Right lobe of liver (tissue), 4 donors: ENCODE results near the gene IDUA.

Experiments
- POLR2A ChIP-seq: fragments of 450-650 bp; IDR thresholded peaks from one replicate; pipeline ENCODE4 v1.6.1; 2017; ENCODE audit warnings: antibody characterized with exemption, mild to moderate bottlenecking
- TF ChIP-seq, protein P1 (sequence below), 4 donors: fragments of 200-600 bp in 3 of 4; fragments of 450-650 bp in 1 of 4; IDR thresholded peaks; one replicate each; pipeline versions ENCODE4 v1.5.1 to v1.8.0; 2016 to 2022; ENCODE audit warnings: antibody characterized with exemption in 4 of 4, mild to moderate bottlenecking in 2 of 4
- donor health status: DM: no; HTN: no; CAD: no.
- donor health status: DM: no; HTN: no; CAD: no.
- donor health status: DM: no; HTN: yes; CAD: no.

DNA sequence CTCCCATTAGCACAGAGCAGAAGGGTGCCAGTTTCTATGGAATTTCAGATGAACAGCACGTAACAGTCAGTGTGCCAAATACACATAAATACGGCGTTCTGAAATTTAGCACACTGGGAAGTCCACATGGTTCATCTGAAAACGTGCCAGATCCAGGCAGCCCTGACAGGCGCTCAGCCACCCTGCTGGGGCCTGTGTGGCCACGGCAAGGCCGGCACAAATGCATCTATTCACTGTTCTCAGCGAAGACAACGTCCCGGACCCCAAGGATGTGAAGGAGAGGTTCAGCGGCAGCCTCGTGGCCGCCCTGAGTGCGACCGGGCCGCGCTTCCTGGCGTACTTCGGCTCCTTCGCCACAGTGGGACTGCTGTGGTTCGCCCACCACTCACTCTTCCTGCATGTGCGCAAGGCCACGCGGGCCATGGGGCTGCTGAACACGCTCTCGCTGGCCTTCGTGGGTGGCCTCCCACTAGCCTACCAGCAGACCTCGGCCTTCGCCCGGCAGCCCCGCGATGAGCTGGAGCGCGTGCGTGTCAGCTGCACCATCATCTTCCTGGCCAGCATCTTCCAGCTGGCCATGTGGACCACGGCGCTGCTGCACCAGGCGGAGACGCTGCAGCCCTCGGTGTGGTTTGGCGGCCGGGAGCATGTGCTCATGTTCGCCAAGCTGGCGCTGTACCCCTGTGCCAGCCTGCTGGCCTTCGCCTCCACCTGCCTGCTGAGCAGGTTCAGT, 29.1 kb upstream of the IDUA start:
- TF ChIP-seq, protein P1, sequence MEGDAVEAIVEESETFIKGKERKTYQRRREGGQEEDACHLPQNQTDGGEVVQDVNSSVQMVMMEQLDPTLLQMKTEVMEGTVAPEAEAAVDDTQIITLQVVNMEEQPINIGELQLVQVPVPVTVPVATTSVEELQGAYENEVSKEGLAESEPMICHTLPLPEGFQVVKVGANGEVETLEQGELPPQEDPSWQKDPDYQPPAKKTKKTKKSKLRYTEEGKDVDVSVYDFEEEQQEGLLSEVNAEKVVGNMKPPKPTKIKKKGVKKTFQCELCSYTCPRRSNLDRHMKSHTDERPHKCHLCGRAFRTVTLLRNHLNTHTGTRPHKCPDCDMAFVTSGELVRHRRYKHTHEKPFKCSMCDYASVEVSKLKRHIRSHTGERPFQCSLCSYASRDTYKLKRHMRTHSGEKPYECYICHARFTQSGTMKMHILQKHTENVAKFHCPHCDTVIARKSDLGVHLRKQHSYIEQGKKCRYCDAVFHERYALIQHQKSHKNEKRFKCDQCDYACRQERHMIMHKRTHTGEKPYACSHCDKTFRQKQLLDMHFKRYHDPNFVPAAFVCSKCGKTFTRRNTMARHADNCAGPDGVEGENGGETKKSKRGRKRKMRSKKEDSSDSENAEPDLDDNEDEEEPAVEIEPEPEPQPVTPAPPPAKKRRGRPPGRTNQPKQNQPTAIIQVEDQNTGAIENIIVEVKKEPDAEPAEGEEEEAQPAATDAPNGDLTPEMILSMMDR (IDR thresholded peaks at IDR 0.05) = no peak
- TF ChIP-seq POLR2A = no peak
